ENCODE measurements around the gene SOSTDC1.

Gene SOSTDC1

GRCh38 chr7:16417906-16418305 is 47.6 kb downstream of the SOSTDC1 start:
- no peak for DNase-seq

- DNase-seq, result no peak
These were observed 49.0 kb downstream of the SOSTDC1 start for GRCh38 chr7:16416289-16417282.

GRCh38 chr7:16412274-16413254 is 53.0 kb downstream of the SOSTDC1 start:
- DNase-seq, result no peak

Measured in activated CD4-positive, alpha-beta T cell treated with anti-CD3 and anti-CD28 coated beads, Interleukin-2, amount 50 U/mL, for 48 hours (primary cell).